Mucosa of descending colon (tissue), 3 donors: ENCODE results near the gene RTN4R. TPM values are rescaled to one million over a fixed set of nuclear protein-coding genes. Genes with fewer than 3 reads are reported as not detected.

Experiments
- ATAC-seq: fragments of 200-7000 bp; cut with Tn5 transposase; one replicate; pipeline ENCODE4 v1.9.1; 2020; ENCODE audit warnings: mild to moderate bottlenecking, moderate library complexity
- DNase-seq, 3 donors: peaks; one replicate each; pipeline ENCODE4 v3.0.0-alpha.2; 2020
- H3K36me3 ChIP-seq: fragments of 200-600 bp; one replicate; pipeline ENCODE4 v1.8.0; 2021; ENCODE audit warnings: low read depth, mild to moderate bottlenecking
- H3K4me1 ChIP-seq: fragments of 200-600 bp; one replicate; pipeline ENCODE4 v1.8.0; 2021; ENCODE audit warnings: low read depth, mild to moderate bottlenecking
- H3K4me3 ChIP-seq: fragments of 200-600 bp; one replicate; pipeline ENCODE4 v1.8.0; 2021; ENCODE audit warnings: mild to moderate bottlenecking
- H3K9me3 ChIP-seq: fragments of 200-600 bp; one replicate; pipeline ENCODE4 v1.8.0; 2021; ENCODE audit warnings: mild to moderate bottlenecking
- intact Hi-C, 2 donors: fragments of 100-400 bp; cut with DNase I in 1 of 2; cut with micrococcal nuclease in 1 of 2; formaldehyde crosslinking; loops; one replicate each; pipeline versions ENCODE4 v1.11.0 to v1.11.1; 2022; cut with DNase I, micrococcal nuclease
- total RNA-seq, 3 donors: library from RNA; stranded (reverse); fragmentation: NEBNext Ultra II Directional in 2 of 3; extraction: Animal tissue kit (Norgen Biotek cat#: 25700) in 2 of 3; gene quantifications; one replicate each; pipeline versions ENCODE4 v1.2.1 to v1.2.4, GENCODE V29; 2021 to 2023
- TF ChIP-seq, protein P1 (sequence below): fragments of 200-600 bp; IDR thresholded peaks from one replicate; pipeline ENCODE4 v1.8.0; 2022; ENCODE audit warnings: antibody characterized with exemption, mild to moderate bottlenecking
- donor health status: DM: no; HTN: no; CAD: no; lungs with moderate emphysema.
- donor health status: DM: no; HTN: no; CAD: no.
- donor health status: DM: no; HTN: yes; CAD: no.

RTN4R gene
- total RNA-seq, 3 donors from 2014 or later = 1.6 to 3.5 (median 2.5) TPM

DNA sequence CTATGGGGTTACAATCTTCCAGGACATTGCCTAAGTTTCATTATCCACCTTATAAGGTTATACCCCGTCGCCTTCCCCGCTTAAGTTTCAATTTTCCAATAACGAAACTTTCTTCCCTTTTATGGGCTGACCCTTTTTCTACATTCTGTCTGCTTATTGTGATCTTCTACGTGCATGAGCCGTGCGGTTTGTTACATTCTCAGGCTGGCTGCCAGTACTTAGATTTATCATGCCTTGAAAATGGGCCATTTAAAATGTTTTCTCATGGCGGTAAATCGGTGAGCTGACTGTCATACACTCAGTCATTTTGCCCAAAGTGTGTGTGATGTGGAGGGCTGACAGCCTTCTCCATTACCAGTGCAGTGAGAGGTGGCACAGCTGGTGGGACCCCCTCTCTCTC is 28.5 kb upstream of the RTN4R start:
- DNase-seq = no peak
- intact Hi-C loops = no loop called here
- Histone ChIP-seq H3K4me3 (no peak overlapping the region), H3K36me3 (no peaks in the 10 kb centered on the region), H3K9me3 (no peaks in the 10 kb centered on the region), H3K4me1 (peaks cover 10% of the 10 kb centered on the region)
- ATAC-seq = no peak
- TF ChIP-seq, protein P1, sequence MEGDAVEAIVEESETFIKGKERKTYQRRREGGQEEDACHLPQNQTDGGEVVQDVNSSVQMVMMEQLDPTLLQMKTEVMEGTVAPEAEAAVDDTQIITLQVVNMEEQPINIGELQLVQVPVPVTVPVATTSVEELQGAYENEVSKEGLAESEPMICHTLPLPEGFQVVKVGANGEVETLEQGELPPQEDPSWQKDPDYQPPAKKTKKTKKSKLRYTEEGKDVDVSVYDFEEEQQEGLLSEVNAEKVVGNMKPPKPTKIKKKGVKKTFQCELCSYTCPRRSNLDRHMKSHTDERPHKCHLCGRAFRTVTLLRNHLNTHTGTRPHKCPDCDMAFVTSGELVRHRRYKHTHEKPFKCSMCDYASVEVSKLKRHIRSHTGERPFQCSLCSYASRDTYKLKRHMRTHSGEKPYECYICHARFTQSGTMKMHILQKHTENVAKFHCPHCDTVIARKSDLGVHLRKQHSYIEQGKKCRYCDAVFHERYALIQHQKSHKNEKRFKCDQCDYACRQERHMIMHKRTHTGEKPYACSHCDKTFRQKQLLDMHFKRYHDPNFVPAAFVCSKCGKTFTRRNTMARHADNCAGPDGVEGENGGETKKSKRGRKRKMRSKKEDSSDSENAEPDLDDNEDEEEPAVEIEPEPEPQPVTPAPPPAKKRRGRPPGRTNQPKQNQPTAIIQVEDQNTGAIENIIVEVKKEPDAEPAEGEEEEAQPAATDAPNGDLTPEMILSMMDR = no peak

DNA sequence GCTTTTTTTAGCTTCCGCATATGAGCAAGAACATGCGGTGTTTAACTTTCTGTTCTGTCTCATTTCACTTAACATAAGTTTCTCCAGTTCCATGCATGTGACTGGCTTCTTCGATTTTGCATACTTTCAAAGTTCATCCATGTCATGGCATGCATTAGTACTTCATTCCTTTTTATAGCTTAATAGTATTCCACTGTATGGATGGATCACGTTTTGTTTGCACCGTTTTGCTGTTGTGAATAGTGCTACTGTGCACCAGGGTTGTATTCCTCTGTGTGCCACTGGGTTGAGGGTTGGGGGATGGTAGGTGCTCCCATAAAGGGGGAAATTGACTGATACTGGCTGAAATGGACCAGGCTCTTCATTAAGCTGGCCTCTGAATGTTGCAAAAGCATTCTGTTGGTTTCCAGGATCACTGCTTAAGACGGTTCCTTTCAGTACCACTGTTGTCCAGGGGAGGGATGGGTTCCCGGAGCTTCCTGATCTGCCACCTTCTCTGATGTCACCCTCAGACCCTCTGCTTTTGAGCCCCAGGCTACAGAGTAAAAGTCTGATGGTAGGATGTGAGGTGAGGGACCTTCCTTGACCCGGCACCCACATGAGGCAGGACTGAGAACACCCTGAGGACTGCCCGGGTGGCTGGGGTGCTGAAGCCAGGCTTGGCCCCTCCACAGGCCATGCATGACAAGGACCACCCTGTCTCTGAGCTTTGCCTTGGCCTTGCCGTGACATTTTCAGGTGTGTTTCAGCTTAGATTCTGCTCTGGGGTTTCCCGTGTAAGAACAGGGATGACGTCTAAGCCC is 27.3 kb upstream of the RTN4R start:
- ATAC-seq (no peak), DNase-seq (no peak)
- Histone ChIP-seq H3K9me3 (no peaks in the 10 kb centered on the region), H3K4me3 (no peak overlapping the region), H3K36me3 (no peaks in the 10 kb centered on the region), H3K4me1 (peaks cover 10% of the 10 kb centered on the region)
- intact Hi-C loops = no loop called here
- TF ChIP-seq, protein P1 = no peak

DNA sequence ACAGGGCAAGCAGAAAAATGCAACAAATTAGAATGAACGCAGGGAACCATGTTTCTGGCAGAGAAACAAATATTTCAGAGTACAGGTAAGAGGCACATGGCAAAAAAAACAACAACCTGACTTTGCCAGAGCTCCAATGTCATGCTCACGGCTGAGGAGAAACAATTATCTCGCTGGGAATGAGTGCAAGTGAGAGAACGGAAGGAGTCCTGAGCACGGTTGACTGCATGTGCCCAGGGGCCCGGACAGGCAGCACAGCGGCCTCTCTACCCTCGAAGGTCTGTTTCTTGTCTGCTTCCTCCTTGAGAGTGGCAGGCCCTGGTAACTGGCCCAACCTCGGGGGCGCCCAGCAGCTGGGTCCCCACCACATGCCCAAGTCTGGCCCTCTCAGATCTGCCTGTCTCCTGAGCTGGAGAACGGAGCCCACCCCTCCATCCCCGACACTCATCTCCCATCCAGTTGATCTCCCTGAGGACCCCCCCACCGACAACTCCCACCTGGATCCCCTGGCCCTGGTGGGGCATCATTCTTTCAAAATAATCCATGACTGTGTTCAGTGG is 24.6 kb upstream of the RTN4R start:
- DNase-seq = no peak
- intact Hi-C loops = no loop called here
- H3K36me3 ChIP-seq = no peaks in the 10 kb centered on the region

DNA sequence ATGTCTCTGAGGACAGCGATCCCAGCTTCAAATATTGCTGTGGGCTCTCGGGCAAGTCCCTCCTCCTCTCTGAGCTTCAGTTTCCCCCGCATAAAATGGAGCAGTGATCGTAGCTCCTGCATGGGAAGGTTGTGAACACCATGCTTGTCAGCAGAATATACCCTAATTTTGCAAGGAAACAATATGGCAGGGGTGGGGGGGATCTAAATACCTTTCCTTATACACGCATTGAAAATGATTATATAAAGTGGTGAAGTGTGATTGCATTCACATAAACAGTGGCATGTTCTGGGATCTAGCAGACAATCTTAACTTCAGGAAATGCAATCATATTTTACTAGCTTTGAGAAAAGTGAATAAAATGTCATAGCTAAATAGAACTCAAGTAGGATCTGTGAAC is 24.0 kb upstream of the RTN4R start:
- no peaks in the 10 kb centered on the region for H3K4me1 ChIP-seq
- no peaks in the 10 kb centered on the region for H3K9me3 ChIP-seq
- no peak overlapping the region for H3K4me3 ChIP-seq
- no peak for ATAC-seq
- no peak for DNase-seq
- intact Hi-C loops = no loop called here
- TF ChIP-seq, protein P1 = no peak
- no peaks in the 10 kb centered on the region for H3K36me3 ChIP-seq

More for the DNA sequence above, 24.6 kb upstream of the RTN4R start:
- no peaks in the 10 kb centered on the region for H3K4me1 ChIP-seq
- TF ChIP-seq, protein P1 = no peak
- no peaks in the 10 kb centered on the region for H3K9me3 ChIP-seq
- no peak overlapping the region for H3K4me3 ChIP-seq
- no peak for ATAC-seq

DNA sequence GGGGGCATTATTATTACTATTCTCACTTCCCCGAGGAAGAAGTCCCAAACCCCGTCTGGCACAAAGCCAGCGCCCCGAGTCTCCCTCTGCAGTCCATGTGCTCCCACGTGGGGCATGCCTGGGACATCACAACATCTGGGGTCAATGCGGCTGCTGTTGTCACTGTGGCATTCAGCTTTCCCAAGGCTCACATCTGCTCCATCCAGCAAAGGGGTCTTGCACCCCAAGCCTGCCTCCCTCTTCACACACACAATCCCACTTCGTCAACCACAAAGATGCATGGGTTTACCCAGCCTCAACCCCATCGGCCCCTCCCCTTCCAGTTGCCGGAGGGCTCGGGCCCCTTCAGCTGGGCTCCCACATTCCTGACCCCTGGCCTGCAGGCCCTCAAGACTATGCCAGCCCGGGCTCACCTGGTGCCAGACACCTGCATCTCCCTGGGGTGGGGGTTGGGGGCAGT is 23.5 kb upstream of the RTN4R start:
- H3K36me3 ChIP-seq = no peaks in the 10 kb centered on the region
- no peak overlapping the region for H3K4me3 ChIP-seq
- no peak for ATAC-seq
- no peak for DNase-seq
- H3K4me1 ChIP-seq = no peaks in the 10 kb centered on the region
- no peaks in the 10 kb centered on the region for H3K9me3 ChIP-seq
- intact Hi-C loops = no loop called here
- TF ChIP-seq, protein P1 = no peak
